Measurements from ENCODE around the gene ZBTB18. TPM values are rescaled to one million over a fixed set of nuclear protein-coding genes. Genes with fewer than 3 reads are reported as not detected.

ZBTB18 gene
- total and polyA plus RNA-seq, 10 donors: 17.2 to 43.0 (median 32.8) TPM

- TF ChIP-seq CTCF (IDR thresholded peaks at IDR 0.05 in 8 of 11, conservative IDR thresholded peaks at IDR 0.05 in 3 of 11): no peak
- TF ChIP-seq POLR2AphosphoS5 (IDR thresholded peaks at IDR 0.05): no peak
- TF ChIP-seq POLR2A (IDR thresholded peaks at IDR 0.05): no peak
- intact Hi-C loops (cut with DNase I; ENCODE audit: low total_unique reads): no loop called here
- Histone ChIP-seq H3K27me3 (replicated peaks in 1 of 7) (peaks cover 0 to 22% (median 0%) of the 10 kb centered on the region in 7 donors), H3K27ac (no peak overlapping the region), H3K9me3 (no peaks in the 10 kb centered on the region), H3K4me1 (peaks cover 0 to 29% (median 15%) of the 10 kb centered on the region in 6 donors), H3K4me3 (no peak overlapping the region), H3K36me3 (no peaks in the 10 kb centered on the region)
- no peak for DNase-seq
- 76 to 90% (median 79%) methylated on average over 12 of the region's 12 CpGs for whole genome bisulfite sequencing, 5 donors
Measured at GRCh38 chr1:244080343-244080929, 29.4 kb downstream of the ZBTB18 start.

- TF ChIP-seq CTCF (IDR thresholded peaks at IDR 0.05 in 8 of 11, conservative IDR thresholded peaks at IDR 0.05 in 3 of 11): no peak
- no peak for TF ChIP-seq POLR2AphosphoS5 (IDR thresholded peaks at IDR 0.05)
- TF ChIP-seq POLR2A (IDR thresholded peaks at IDR 0.05): no peak
- no peaks in the 10 kb centered on the region for H3K36me3 ChIP-seq
- H3K27ac ChIP-seq: no peak overlapping the region
- 85 to 92% (median 89%) methylated on average over 3 of the region's 3 CpGs for WGBS, 5 donors
- intact Hi-C loops (cut with DNase I; ENCODE audit: low total_unique reads): no loop called here
- H3K27me3 ChIP-seq (replicated peaks in 1 of 7): peaks cover 0 to 17% (median 0%) of the 10 kb centered on the region in 7 donors
- H3K9me3 ChIP-seq: peaks cover 0 to 11% (median 0%) of the 10 kb centered on the region in 8 donors
- H3K4me1 ChIP-seq: peaks cover 0 to 4% (median under 1%) of the 10 kb centered on the region in 6 donors
- no peak for DNase-seq
- H3K4me3 ChIP-seq: no peak overlapping the region
Measured at GRCh38 chr1:244082969-244083368, 31.9 kb downstream of the ZBTB18 start.

DNA sequence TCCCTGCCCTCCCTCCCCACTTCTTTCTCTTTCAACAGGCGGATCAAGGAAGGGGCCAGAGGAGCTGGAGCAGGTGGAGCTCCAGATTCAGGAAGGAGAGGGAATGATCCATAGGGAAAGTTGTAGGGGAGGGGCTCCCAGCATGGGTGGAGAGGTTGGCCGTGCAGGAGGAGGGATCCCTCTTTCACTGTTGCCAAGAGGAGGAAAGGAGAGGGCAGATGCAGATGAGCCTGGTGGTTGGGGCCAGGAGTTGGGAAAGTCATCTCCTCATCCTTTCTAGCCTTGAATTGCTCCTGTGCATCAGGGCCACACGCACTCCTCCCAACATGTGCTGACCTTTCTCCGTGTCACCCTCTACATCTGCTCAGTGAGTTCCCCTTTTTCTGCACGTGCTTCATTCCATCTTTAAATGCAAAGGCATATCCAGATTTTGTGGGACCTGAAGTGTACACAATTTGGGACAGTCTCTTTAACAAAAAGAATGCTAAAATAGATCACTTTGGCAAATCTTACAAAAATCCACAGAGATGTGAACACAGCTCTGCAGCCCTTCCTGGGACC, 32.4 kb downstream of the ZBTB18 start:
- WGBS, 5 donors: 34 to 48% (median 44%) methylated on average over 4 to 5 of the region's 5 CpGs
- TF ChIP-seq POLR2A (IDR thresholded peaks at IDR 0.05) (no peak), CTCF (IDR thresholded peaks at IDR 0.05 in 8 of 11, conservative IDR thresholded peaks at IDR 0.05 in 3 of 11) (no peak), POLR2AphosphoS5 (IDR thresholded peaks at IDR 0.05) (no peak)
- Histone ChIP-seq H3K27ac (no peak overlapping the region), H3K36me3 (no peaks in the 10 kb centered on the region), H3K4me1 (no peaks in the 10 kb centered on the region), H3K27me3 (replicated peaks in 1 of 7) (peaks cover 0 to 17% (median 0%) of the 10 kb centered on the region in 7 donors), H3K4me3 (no peak overlapping the region), H3K9me3 (peaks cover 0 to 11% (median 0%) of the 10 kb centered on the region in 8 donors)
- DNase-seq: no peak
- intact Hi-C loops (cut with DNase I; ENCODE audit: low total_unique reads): no loop called here

GRCh38 chr1:244084763-244085162, 33.7 kb downstream of the ZBTB18 start:
- peaks cover 0 to 17% (median 0%) of the 10 kb centered on the region in 7 donors for H3K27me3 ChIP-seq (replicated peaks in 1 of 7)
- no peak overlapping the region for H3K27ac ChIP-seq
- H3K4me1 ChIP-seq: no peaks in the 10 kb centered on the region
- intact Hi-C loops (cut with DNase I; ENCODE audit: low total_unique reads): no loop called here
- no peak for DNase-seq
- no peak for TF ChIP-seq POLR2A (IDR thresholded peaks at IDR 0.05)
- TF ChIP-seq POLR2AphosphoS5 (IDR thresholded peaks at IDR 0.05): no peak
- no peak for TF ChIP-seq CTCF (IDR thresholded peaks at IDR 0.05 in 8 of 11, conservative IDR thresholded peaks at IDR 0.05 in 3 of 11)
- no peaks in the 10 kb centered on the region for H3K36me3 ChIP-seq
- 31 to 48% (median 35%) methylated on average over 3 of the region's 3 CpGs for WGBS, 5 donors
- H3K9me3 ChIP-seq: peaks cover 0 to 11% (median 0%) of the 10 kb centered on the region in 8 donors
- H3K4me3 ChIP-seq: no peak overlapping the region

Measured in spleen (tissue), 11 donors.